ENCODE results near the gene NDUFS2.
"Not testable (repeated sequence)": the region's sequence is repeated elsewhere in the genome, so short reads cannot be mapped to it uniquely, and the experiment has no call there.

The NDUFS2 gene

DNA sequence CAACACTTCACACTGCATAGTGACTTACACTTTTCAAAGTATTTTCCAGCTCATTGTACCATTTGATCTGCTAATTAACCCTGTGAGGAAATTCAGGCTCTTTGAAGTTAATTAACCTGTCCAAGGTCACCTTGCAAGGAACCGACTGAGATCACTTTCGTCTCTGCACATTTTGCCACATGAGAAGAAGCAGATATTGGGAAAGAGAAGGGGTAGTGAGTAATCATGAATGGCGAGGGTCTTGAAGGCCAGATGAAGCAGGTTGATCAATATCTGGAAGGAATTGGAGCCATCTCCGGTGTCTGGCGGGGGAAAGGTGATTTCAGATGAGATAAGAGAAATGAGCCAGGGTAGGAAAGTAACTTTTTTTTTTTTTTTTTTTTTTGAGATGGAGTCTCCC lies 17.8 kb downstream of the NDUFS2 start:
- no peak for DNase-seq (ENCODE audit: low spot score)

DNA sequence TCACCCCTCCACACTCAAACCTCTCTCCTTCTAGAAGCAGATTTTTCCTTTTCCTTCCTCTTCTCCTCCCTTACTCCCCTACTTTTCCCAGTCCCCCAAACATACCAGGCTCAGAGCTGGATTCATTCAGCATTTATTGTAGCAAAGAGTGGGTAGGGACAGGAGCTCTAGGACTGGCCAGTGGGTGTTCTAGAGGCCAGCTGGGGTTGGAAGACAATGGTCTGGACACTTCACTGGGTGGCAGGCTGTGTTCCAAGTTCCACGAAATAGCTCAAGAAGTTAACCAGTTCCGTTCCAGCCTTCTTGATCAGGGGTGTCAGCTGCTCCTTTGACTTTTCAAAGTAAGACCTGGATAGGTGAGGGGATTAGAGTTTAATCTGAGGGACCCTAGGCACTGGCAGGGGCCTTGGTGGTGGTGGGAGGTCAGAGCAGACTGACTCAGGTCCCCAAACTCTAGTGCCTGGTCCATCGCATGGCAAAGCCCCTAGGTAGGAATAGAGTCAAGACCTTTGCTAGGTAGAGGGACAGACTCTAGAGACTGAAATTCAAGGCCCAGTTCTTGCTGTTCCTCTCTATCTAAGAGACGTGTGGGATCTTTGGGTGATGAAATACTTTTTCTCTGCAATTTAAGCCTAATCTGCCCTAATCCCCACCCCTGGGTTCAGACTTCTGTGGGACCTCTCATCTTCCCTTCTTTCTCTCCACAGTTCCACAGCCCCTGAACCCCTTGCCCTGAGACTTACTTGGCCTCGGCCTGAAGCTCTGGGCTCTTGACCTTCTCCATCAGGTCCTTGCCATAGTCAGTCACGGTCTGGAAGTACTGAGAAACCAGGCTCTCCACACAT lies 20.2 kb downstream of the NDUFS2 start:
- DNase-seq (ENCODE audit: low spot score), result no peak

DNA sequence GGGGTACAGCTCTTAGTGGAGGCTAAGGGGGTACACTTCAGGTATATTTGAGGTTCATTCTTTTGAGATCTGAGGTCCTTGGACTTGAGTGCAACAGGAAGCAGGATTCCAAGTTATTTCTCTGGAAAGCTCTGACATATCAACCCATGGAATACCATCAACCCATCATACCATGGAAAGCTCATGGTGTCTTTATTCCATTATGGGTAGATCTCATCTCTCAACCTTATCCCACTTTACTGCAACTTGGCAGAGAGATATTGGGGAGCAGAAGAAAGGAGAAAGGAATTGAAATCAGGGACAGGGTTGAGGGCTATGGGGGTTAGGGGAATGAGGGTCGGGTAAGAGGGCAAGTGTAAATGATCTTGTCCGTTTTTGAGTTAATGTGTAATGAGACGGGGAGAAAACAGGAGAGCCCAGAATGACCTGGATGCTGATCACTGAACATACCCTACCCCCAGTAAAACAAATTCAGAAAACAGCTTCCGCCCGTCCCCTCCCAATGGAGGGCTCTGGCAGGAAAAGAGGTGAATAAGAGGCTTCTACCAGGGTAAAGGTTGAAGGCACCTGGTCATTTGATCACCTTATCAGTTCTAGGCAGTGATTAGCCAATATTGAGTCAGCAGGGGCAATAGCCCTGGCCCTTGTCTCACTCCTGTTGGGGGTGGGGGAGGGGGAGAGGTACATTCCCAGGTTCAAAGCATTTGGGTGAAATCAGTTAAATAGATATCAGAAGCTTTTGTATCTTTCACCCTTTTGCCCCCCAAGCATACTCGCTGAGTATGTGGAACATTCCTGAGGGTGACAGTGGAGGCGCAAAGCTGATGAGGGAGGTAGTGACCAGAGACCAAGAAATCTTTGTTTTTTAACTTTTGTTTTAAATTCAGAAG lies 21.9 kb downstream of the NDUFS2 start:
- DNase-seq (ENCODE audit: low spot score), result peak; percentile 58

DNA sequence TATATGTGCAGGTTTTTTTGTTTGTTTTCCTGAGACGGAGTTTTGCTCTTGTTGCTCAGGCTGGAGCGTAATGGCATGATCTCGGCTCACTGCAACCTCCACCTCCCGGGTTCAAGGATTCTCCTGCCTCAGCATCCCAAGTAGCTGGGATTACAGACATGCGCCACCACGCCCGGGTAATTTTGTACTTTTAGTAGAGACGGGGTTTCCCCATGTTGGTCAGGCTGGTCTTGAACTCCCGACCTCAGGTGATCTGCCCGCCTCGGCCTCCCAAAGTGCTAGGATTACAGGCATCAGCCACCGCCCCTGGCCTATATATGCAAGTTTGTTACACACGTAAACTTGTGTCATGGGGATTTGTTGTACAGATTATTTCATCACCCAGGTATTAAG lies 22.5 kb downstream of the NDUFS2 start:
- DNase-seq (ENCODE audit: low spot score), result not testable (repeated sequence)

DNA sequence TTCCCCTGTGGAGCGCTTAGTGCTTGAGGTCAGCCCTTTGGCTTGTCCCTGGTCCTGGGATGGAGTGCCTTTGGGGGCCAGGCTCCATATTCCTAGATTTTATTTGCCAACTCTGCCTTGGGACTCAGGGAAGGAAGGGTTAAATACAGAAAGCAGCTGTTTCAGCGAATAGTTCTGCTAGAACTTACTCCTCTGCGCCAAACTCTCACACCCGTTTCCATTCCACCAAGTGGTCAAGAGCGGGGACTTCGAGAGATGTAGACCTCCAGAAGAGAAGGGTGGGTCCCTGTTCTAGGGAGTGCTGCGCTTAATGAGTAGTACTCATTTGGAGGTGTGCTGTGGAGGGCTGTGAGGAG lies 23.0 kb downstream of the NDUFS2 start:
- DNase-seq (ENCODE audit: low spot score), result no peak

DNA sequence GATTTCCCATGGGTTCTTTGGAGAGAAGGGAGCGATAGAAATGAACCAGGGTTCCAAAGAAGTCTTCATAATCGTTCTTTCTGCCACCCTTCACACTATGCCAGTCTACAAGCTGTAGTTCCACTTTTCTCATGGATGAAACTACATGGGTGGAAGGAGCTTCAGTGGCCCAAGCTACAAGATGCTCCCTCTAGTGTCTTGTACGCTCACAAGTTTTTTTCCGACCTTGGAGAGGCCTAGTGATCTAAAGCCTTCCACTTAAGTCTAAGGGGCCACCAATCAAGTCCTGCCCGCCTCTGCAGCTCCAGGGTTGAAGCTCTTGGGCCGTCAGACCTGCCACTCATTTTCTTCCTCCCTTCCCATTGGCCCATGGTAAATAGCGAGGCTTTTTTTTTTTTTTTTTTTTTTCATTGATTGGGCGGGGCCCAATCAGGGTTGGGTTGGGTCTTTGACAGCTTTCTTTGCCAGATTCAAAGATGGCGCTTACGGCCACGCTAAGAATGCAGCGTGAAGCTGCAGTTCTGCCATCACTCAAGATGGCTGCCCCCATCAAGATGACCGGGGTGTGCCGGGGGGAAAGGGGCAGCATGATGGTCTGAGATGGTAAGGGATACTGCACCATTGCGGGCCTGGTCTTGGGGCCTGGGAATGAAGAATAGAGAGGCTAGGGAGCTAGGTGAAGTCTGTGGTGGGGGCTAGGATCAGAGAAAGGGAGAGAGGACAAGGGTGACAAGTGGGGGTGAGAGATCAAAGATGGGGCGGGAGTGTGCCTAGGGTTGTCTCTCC lies 23.6 kb downstream of the NDUFS2 start, which contains the start of gene TOMM40L:
TSS of gene TOMM40L (plus strand) at position 527 of the 786 bp plus-strand sequence. CDS start 430 bp downstream, outside the sequence.
- peak; percentile 71 for DNase-seq (ENCODE audit: low spot score)

DNA sequence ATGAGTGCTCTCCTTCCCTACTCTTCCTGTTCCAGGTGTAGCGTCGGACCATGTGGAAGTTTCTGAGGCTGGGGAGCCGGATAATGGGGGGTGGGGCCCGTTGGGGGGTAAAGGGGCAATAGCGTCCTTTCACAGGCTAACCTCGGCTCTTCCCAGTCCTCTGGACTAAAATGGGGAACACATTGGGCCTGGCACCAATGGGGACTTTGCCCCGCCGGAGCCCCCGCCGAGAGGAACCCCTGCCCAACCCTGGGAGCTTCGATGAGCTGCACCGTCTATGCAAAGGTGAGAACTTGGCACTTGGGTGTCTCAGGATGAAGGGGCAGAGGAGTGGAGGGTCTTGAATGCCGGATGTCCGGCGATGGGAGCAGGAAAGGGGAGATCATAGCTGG lies 24.1 kb downstream of the NDUFS2 start:
- no peak for DNase-seq (ENCODE audit: low spot score)

DNA sequence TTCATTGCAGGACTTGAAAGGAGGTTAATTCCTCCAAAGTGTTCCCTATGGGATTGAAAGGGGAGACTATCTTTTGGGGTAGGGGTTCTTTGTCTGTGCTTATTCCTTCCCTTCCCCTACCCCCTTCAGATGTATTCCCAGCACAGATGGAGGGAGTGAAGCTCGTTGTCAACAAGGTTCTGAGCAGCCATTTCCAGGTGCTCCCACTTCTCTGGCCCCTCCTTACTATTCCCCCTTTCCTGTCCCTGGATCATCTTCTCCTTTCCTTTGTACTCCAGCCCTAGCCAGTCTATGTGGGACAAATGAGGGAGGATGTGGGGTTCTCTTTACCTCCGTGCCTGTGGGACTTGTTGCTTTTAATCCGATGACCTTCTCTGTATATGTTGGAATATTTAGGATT lies 24.6 kb downstream of the NDUFS2 start:
- no peak for DNase-seq (ENCODE audit: low spot score)

DNA sequence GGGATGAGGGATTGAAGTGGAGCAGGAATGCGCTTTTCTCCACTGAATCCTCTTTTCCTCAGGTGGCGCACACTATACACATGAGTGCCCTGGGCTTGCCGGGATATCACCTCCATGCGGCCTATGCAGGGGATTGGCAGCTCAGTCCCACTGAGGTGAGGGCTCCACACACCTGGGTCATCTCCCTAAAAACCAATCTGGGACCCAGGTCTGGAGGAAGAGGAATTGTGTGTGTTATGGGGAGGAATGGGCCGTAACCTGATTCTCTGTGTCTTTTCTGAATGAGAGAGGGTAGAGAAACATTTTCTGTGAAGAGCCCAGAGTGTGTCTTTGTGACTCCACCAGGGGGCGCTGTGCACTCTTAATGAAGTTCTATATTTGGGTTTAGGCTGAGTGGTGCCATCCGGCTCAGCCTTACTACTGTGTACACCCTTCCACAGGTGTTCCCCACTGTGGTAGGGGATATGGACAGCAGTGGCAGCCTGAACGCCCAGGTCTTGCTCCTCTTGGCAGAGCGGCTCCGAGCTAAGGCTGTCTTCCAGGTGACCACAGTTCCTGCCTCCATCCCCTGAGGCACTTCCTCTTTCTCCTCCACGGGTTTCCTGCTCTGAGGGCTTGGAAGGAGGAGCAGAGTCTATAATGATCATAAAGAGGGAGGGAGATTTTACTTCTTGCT lies 25.2 kb downstream of the NDUFS2 start:
- peak; percentile 61 for DNase-seq (ENCODE audit: low spot score)

DNA sequence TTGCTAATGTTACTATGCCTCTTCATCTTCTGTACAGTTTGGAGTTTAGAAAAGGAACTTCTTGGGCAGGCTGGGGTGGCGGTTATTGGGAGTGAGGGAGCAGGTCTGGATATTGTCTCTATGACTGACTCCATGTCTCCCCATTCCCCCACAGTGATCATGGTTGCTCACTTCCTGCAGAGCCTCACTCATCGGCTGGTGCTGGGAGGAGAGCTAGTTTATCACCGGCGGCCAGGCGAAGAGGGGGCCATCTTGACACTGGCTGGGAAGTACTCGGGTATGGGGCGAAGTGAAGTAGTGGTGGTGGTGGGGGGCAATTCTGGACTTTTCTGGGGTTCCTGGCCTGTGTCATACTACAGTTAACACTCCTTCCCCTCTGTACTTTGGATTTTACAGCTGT lies 25.9 kb downstream of the NDUFS2 start:
- no peak for DNase-seq (ENCODE audit: low spot score)

DNA sequence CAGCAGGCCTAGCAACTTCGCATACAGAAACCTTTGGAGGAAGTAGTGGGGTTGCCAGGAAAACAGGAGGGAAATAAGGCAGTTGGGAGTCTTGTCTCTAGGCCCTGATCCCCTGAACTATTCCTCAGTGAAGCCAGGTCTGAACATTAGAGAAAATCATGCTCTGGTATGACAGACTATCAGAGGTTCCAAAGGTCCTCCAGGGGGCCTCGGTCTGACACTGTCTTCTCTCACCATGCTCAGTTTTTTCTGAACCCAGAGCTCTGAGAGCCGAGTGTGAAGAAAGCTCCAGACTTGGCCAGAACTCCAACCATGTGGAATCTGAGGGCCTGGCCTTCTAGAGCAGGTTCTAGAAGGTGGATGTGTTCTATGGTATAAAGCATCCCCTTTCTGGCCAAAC lies 27.7 kb downstream of the NDUFS2 start:
- no peak for DNase-seq (ENCODE audit: low spot score)

DNA sequence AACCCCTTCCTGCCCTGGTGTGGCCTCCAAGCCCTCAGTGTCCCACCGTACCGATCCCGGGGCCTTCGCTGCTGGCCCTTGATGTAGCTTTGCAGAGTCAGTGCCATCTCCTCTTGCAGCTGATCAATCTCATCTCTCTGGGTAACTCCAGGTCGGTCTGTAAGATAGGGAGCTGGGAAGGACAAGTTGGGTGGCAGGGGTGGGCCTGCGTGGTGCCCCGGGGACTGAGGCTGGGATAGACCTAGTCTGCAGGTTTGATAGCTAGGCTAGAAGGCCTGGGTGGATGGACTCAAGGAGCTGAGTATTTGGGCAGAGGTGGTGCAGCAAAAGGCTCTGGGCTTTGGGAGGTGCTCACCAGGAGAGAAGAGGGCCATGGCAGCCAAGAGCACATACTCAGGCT lies 28.6 kb downstream of the NDUFS2 start:
- no peak for DNase-seq (ENCODE audit: low spot score)

DNA sequence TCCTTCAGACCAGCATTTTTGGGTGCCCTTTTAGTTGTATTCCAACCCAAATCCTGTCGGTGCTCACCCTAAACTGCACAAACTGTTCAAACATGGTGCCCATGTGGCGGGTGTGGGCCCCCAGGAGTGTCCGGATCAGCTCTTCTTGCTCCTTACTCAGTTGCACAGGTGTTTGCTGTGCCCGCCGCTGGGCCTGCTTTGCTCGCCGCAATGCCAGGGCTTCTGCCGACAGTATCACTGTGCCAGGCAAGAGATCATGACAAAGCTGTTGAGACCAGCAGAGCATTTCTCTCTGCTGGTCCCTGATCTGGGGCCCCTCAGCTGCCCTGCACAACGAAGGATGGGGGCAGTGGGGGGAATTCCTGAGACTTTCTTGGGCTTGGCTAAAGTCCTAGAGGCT lies 30.9 kb downstream of the NDUFS2 start:
- no peak for DNase-seq (ENCODE audit: low spot score)

DNA sequence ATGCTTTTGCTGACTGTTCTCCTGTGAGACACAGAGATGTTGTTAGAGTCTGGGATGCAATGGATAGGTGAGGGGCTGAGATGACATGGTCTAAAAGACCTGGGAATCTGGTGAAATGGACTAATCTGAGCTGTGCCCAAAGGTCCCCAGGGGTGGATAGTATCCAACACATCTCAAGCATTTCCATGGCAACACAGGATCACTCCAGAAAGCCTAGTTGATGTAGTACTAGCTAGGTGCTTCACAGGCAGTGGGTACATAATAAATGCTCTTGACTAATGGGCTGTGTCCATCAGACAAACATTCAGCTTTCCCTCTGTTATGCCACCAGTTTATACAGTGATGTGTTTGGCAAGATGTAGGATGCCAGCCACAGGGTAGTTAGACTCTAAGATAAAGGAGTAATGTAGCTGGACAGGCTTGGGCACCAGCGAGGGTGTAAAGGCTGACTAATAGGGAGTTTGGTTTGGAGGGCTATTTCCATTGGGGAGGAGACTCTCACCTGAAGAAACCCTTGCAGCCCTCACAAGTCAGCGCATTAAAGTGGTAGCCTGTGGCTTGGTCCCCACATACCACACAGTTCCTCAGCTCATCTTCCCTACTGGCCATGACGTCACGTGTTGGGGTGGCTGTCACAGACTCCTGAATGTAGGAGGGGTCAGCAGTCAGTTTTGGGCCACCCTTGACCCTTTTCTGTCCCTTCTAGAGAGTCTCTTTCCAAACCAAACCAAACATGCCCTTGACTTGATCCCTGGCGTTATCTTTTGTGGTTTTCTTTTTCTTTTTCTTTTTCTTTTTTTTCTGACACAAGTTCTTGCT lies 34.0 kb downstream of the NDUFS2 start:
- no peak for DNase-seq (ENCODE audit: low spot score)

DNA sequence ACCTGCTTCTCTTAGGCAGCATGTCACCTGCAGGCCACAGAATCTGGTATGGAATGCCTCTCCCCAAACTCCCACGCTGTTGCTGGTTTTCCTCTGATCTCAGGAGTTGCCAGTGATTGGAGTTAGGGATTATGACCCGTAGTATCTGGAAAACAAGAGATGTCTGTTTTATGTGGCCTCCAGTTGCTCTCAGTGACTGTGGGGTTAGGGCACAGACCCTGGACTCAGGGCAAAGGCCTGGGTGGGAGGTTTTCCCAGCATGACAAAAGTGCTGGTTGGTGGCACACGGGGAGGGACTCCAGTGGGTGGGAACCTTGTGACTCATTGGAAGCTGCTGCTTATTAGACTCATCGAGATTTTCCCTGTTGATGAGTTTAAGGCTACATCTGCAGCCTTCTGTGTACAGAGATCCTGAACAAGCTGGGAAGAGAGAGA lies 35.9 kb downstream of the NDUFS2 start, which contains the start of gene NR1I3:
TSS of gene NR1I3 (minus strand) at position 165 of the 435 bp plus-strand sequence. CDS start 1,638 bp downstream, outside the sequence.
- no peak for DNase-seq (ENCODE audit: low spot score)

DNA sequence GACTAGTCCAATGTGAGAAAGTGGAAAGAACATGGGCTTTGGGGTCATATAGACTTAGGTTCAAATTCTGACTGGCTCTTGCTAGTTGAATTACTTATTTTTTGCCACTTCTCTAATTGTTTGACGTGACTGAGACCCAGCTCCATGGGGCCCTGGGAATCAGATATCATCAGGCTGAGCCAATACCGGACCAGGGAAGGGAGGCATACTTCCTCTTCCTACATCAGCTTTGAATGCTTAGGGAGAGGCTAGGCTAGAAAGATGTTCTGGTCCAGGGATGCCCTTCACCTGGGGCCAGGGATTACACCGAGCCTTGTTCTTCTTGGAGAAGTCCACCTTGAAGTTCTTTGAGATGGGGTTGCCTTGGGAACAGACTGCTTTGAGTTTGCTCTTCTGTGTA lies 39.5 kb downstream of the NDUFS2 start:
- DNase-seq (ENCODE audit: low spot score), result no peak

DNA sequence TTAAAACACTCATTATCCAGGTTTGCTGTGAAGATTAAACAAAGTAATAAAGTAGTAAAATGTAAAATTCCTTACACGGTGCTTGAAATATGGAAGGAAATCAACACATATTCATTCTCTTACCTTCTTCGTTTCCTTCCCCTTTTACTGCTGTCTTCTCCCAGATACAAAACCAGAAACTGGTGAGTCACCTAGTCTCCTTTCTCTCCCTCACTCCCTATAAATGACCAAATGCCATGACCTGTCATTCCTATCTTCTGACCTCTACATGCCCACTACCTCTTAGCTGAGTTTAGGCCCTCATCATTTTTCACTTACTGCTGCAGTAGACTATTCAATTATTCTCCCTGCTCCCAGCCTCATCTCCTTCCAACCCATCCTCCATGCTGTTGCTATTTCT lies 40.1 kb downstream of the NDUFS2 start:
- DNase-seq (ENCODE audit: low spot score), result no peak

DNA sequence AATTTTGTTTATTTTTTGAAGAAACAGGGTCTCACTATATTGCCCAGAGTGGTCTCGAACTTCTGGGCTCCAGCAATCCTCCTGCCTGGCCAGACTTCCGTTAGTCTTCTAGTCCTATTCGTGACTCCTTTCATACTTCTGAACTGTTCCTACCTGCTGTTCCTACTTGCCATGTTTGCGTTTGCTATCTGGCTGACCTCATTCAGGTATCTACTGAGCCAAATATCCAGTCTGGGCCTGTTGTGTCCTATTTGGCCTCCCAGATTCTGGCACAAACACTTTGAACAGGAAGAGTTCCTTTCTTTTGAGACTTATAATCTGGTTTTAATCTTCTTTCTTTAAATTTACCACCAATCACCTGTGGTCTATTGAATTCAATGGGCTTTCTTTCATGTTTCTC lies 42.7 kb downstream of the NDUFS2 start:
- no peak for DNase-seq (ENCODE audit: low spot score)

DNA sequence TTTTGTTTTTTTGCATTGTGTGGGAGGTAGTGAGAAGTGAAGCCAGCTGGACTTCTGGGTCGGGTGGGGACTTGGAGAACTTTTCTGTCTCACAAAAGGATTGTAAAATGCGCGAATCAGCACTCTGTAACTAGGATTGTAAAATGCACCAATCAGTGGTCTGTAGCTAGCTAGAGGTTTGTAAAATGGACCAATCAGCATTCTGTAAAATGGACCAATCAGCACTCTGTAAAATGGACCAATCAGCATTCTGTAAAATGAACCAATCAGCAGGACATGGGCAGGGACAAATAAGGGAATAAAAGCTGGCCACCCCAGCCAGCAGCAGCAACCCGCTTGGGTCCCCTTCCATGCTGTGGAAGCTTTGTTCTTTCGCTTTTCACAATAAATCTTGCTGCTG lies 47.9 kb downstream of the NDUFS2 start:
- not testable (repeated sequence) for DNase-seq (ENCODE audit: low spot score)

DNA sequence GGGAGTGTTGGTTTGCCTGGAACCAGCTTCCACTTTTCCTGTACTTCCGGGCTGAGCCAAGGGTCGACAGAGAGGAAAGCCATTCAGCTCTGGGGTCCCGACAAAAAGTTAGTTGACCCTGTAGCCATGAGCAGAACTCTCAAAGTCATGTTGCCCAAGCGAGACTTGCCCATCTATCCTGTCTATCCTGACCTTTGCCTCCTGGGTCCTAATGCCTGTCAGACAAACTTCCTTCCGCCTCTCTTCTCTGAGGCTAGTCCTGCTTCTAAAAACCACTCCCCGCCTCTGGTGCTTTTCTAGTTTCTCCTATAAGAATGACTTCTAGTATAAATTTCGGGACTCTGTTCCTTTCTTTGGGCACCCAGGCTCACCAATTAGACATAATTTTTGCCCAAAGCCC lies 48.7 kb downstream of the NDUFS2 start:
- DNase-seq (ENCODE audit: low spot score), result no peak

DNA sequence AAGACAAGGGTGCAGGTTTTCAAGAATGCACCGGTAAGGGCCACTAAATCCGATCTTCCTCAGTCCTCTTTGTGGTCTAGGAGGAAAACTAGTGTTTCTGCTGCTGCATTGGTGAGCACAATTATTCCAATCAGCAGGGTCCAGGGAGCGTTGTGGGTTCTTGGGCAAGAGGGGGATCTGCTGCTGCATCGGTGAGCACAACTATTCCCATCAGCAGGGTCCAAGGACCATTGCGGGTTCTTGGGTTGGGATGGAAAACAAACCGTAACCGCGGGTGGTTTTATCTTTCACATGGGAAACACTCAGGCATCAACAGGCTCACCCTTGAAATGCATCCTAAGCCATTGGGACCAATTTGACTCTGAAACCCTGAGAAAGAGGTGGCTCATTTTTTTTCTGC lies 49.4 kb downstream of the NDUFS2 start:
- DNase-seq (ENCODE audit: low spot score), result no peak
